GDM1 (cell line): ENCODE results near the gene EPOP.

Source experiments
- DNase-seq: peaks from one replicate; lab custom pipeline; 2025; lab: John Stamatoyannopoulos, UW

EPOP gene

DNA sequence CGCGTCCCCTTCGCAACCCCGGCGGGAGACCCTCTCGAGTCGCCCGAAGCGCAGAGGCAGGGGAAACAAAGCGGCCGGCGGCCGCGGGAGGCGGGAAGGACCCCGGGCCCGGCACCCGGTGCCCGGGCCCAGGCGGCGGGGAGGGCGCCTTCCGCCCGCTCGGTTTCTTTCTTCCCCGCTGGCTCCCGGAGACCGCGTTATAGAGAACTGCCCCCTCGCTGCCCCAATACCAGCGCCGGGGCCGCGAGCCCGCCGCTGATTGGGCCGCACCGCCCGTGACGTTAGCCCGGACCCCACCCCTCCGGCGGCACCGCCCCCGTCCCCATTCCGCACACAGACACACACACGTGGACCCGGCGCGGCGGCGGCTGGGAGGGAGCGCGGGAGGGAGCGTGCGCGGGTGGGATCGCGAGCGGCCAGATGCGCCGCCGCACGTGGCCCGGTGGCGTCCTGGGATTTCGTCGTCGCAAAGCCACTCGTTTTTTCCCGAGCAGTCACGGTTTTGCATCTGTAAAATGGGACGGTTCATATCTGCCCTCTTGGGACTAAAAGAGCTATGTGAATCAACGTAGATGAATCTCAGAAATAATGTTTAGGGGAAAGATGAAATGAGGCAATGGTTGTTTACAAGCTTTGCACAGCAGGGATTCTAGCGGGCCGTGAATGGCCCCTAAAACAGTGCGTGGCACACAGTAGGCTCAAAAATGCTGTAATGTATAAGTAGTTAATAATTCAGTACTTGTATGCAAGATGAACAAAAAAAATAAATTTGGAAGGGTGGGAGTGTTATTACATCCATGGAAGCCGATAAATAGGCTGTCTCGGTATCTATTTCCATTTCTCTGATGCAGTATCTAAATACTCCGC lies at the start of gene EPOP:
TSS of gene EPOP (minus strand) at position 209 of the 867 bp plus-strand sequence. CDS start 462 bp downstream, outside the sequence.
- DNase-seq, result peak; percentile 83

DNA sequence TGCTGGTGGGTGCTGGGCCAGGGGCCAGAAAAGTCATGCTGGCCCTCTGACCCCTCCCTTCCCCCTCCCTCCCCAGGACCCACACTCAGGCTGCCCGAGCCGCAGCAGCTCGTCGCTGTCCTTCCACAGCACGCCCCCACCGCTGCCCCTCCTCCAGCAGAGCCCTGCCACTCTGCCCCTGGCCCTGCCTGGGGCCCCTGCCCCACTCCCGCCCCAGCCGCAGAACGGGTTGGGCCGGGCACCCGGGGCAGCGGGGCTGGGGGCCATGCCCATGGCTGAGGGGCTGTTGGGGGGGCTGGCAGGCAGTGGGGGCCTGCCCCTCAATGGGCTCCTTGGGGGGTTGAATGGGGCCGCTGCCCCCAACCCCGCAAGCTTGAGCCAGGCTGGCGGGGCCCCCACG lies 47.0 kb upstream of the EPOP start:
- DNase-seq, result no peak

DNA sequence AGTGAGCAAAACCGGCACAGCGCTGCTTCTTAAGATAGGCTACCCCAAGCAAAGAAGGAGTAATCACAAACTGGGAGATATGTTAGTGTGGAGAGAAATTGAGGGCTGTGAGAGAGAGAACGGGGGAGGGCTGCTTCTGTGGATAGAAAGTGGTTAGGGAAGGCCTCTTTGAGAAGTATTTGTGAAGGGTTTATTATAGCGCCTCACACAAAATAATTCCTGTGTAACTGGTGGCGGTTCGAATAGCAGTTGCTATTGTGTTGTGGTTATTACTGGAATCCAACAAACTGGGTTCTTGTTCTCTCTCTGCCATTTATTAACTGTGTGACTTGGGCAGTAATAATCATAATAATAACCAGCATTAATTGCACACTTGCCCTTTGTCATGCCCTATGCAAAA lies 46.2 kb upstream of the EPOP start:
- DNase-seq, result no peak

DNA sequence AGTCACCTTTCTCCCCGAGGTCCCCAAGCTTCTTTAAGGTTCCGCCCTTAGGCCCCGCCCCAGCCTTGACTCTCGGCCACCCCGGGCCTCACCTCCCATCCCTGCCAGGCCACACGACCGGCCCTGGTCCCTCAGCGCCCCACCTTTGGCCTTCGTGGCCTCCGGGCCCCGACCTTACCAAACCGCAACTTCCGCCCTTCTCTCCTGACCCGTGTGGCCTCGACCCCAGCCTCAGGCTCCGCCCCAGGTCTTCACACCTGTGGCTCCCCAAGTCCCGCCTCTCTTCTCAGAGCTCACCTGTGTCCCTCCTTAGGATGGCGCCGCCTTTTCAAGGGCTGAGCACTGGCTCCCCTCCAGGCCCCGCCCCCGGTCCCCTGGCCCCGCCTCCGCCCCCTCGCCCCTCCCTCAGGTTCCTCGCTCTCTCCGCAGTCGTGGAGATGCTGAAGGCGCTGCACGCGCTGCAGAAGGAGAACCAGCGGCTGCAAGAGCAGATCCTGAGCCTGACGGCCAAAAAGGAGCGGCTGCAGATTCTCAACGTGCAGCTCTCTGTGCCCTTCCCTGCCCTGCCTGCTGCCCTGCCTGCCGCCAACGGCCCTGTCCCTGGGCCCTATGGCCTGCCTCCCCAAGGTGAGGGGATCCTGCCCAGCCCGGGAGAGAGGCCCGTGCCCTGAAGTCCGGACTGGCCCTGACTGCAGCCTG lies 45.3 kb upstream of the EPOP start:
- DNase-seq, result no peak

DNA sequence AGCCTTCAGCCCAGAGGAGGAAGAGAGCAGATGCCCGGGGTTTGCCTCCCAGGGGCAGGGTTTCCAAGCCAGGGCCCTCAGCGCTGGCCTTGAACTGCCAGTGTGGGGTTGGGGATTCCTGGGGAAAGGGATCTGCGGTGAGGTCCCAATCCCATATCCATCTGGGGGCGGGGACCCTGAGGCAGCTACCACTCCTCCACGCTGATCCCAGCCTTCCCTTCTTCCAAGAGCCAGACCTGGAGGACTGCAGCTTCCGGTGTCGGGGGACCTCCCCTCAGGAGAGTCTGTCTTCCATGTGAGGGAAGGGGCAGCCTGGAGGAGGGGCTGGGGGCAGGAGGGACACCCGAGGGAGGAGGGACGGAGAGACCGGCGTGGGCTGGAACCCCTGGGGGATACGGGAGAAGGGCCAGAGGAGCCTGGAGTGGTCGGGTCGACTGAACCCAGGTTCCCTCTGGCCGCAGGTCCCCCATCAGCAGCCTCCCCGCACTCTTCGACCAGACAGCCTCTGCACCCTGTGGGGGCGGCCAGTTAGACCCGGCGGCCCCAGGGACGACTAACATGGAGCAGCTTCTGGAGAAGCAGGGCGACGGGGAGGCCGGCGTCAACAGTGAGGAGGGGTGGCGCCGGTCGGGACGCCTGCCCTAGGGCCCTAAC lies 44.7 kb upstream of the EPOP start:
- no peak for DNase-seq

DNA sequence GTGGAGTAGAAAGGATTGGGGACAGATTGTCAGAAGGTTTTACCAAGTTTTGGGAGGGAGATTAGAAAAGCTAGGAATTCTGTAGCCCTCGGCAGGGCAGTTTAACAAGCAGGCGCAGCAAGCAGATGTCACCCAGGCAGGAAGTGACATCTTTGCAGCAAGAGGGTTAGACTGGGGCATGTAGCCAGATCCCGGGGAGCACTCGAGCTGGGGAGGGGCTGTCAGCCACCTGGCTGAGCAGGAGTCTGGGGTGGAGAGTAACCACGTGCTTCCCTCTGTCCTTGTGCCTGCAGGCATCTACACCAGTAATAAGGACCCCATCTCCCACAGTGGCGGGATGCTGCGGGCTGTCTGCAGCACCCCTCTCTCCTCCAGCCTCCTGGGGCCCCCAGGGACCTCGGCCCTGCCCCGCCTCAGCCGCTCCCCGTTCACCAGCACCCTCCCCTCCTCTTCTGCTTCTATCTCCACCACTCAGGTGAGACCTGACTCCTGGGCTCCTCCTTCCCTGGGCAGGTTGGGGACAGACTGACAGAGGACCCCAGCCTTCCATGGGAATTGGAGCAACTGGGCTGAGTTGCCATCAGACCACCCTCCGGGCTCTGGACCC lies 42.5 kb upstream of the EPOP start:
- no peak for DNase-seq

DNA sequence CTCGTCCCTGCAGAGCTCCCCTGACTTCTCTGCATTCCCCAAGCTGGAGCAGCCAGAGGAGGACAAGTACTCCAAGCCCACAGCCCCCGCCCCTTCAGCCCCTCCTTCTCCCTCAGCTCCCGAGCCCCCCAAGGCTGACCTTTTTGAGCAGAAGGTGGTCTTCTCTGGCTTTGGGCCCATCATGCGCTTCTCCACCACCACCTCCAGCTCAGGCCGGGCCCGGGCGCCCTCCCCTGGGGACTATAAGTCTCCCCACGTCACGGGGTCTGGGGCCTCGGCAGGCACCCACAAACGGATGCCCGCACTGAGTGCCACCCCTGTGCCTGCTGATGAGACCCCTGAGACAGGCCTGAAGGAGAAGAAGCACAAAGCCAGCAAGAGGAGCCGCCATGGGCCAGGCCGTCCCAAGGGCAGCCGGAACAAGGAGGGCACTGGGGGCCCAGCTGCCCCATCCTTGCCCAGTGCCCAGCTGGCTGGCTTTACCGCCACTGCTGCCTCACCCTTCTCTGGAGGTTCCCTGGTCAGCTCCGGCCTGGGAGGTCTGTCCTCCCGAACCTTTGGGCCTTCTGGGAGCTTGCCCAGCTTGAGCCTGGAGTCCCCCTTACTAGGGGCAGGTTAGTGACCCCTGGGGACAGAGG lies 41.7 kb upstream of the EPOP start:
- DNase-seq, result no peak

DNA sequence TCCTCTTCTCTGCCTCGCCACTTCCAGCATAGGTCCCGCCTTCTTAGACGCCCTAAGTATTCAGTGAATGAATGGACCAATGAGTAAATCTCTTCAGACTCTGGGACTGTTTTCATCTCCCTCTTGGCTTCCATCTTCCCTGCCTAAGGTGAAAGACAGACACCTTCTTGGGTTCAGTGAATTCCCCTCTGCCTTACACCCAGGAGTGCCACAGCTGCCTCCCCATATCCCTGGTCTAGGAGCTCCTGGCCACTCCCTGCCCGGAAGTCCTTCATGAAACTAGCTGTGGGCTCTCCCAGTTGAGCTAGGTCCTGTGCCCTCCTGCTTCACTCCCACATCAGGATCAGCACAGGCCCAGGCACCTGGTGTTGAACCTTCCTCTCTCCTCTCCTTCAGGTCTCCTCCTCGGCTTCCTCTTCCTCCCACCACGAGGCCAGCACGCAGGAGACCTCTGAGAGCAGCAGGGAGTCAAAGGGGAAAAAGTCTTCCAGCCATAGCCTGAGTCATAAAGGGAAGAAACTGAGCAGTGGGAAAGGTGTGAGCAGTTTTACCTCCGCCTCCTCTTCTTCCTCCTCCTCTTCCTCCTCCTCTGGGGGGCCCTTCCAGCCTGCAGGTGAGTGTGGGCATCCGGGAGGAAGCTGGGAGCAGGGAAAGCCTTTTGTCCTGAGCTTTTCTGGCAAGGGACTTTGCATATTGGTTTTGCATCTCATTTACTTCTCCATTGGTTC lies 40.6 kb upstream of the EPOP start:
- DNase-seq, result no peak

DNA sequence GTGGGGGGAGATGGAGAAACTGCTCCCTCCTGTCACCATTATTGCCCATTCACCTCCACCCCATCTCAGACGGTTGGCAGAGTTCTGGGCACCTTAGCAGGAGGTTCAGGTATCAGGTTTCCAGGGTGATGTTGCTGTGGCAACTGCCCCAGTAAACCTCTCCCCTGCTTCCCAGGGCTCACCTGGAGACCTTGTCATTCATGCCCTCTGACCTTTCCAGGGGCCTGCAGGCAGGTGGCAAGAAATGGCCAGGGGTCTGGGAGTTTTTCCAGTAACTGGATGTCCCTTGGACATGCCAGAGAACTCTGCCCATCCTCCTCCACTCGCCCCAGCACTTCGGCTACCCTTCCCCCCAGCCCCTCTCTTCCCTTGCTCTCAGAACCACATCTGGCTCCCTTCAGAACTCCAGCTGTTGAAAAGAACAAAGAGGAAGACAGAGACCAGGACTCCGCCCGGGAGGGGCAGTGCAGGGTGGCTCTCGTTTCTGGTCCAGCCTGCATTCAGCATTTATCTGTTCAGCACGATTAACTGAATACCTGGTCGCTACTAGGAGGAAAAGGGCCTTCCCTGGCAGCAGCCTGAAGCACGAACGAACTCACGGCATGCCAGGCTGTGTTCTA lies 38.8 kb upstream of the EPOP start:
- DNase-seq, result no peak

DNA sequence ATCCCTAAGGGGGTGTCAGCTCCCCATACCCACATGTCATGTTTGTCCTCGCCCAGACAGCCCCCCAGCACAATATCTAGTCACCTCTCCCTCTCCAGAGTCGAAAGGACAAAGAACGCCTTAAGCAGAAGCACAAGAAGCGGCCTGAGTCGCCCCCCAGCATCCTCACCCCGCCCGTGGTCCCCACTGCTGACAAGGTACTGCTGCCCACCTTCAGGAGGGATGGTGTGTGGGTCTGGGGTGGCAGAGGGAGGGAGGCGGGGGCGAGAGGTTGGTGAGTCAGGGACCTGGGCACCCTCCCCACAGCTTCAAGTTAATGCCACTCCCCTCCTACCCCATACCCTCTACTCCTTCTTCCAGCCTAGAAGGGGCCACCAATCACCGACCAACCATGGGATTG lies 37.8 kb upstream of the EPOP start:
- DNase-seq, result no peak

DNA sequence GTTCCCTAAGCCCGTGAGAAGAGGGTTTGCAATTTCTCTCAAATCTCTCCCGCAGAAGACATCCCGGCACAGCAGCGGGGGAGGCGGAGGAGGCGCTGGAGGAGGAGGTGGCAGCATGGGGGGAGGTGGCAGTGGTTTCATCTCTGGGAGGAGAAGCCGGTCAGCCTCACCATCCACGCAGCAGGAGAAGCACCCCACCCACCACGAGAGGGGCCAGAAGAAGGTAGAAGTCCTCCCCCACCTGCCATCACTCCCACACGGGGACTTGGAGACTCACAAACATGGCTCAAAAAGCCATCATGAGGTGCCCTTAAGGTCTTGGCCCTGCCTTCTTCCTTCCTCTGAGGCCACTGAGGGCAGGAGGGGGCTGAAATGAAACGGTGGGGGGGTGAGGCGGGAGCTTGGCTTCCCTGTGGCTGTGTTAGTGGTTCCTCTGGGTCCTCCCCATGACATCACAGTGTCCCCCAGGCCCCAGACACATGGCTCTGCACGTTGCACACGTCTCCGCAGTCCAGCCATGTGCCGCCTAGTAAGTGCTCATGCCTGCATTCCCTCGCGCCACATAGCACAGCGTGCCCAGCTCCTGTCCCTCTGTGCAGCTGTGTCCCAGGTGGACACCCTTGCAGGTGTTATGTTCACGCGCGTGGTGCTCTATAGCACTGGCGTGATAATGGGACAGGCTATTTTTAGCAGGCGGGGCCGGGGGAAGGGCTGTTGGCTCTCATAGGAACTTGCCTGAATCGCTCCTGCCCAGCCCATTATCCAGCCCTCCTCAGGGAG lies 37.2 kb upstream of the EPOP start:
- peak; percentile 62 for DNase-seq

DNA sequence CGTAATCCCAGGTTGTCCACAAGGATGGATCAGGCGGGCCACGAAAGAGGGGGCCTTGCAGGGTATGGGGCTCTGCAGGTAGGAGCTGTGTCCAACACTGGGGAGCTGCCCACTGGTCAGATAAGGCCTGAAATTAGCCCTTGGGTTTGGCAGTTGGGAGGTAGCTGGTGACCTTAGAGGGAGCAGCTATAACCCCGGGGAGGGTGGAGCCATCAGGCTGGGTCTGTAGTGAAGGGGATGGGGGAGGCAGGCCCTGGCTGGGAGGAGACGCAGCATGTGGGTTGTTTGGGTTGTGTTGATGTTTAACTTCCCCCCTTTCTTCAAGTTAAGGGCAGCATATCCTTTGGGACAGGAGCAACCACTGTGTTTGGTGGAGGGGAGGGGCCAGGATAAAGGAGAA lies 36.2 kb upstream of the EPOP start:
- no peak for DNase-seq

DNA sequence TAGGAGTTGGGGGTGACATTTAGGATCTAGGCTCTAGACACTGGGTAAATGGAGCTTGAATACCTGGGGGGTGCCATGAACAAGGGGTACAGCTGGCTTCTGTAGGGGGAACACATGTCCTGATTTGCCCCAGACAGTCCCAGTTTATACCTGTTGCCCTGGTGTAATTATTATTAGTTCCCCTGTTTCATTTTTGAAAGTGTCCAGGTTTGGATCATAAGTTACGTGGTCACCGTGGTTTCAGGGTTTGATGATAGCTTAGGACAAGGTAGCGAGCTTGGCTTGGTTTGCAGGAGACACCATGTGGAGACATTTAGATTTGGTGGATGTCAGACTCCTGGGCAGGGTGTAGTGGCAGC lies 35.8 kb upstream of the EPOP start:
- DNase-seq, result no peak

DNA sequence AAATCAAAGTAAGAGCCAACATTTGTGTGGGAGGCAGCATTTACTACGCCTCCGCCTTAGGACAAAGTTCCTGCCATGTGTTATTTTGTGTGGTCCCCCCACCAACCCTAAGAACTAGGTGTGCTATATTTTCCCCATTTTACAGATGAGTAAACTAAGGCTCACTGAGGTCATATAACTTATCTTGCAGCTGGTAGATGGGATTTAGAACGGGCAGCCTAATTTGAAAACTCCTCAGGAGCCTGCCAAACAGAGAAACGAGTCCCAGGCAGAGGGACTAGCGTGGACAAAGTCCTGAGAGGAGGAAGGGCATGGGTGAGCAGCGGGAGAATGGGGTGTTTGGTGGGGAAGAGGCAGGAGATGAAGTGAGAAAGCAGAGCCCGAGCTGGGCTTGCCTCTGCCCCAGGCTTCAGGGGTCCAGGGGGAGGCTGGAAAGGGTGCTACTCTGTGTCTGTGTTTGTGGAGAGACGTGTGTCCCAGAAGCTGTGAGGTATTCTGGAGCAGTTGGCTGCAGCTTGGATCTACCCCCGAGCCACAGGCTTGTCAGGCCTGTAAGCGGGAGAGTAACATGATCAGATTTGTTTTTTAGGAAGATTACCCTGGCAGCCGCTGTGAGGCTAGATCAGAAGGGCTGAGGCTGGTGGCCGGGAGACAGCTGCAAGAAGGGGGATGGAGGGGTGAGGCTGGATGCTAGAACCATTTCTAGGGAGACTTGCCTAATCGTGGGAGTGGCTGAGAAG lies 35.3 kb upstream of the EPOP start:
- no peak for DNase-seq

DNA sequence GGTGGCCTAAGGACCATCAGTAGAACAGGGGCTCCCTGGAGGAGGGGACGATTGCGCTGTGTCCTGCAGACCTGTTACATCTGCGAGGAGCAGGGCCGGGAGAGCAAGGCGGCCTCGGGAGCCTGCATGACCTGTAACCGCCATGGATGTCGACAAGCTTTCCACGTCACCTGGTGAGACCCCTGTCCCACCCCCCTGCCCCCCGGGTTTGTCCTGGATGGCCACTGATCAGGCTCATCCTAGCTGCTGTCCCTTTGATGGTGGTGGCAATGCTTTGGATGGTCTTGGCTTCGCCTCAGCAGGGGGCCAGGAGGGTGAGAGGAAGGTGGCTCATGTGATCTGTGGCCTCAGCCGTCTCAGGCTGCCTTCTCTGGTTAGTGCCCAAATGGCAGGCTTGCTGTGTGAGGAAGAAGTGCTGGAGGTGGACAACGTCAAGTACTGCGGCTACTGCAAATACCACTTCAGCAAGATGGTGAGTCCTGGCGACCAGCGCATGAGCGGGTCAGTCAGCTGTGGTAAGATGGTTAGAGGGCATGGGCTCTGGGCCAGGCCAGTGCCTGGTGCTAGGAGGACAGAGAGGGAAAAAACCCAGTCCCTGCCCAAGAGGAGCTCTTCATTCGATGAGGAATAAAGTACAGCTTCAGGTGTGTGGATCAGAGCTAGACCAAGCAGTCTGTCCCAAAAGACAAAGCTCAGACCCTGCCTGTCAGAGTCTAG lies 34.5 kb upstream of the EPOP start:
- DNase-seq, result no peak

DNA sequence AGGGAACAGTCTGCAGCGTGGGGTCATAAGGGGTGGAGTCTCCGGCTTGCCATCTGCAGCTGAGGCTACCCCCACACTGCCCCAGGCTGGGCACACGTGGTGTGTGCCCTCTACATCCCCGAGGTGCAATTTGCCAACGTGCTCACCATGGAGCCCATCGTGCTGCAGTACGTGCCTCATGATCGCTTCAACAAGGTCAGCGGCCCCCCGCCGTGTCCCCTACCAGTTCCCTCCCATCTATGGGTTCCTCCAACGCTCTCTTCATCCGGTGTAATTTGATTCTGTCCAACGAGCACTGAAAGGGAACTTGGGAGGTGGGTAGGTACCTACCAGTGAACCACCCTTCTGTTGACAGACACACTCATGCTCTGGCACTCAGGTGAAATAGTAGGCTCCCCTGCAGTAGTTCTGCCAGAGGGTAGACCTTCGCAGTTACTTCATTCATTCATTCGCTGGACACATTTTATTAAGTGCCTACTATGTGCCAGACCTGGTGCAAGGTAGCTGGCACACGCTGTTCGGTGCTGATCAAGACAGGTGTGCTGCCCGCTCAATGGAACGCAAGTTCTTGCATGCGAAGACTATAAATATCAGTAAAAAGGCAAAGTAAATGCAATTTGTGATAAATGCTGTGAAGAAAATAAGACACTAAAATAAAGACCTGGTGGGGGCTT lies 33.1 kb upstream of the EPOP start:
- no peak for DNase-seq

DNA sequence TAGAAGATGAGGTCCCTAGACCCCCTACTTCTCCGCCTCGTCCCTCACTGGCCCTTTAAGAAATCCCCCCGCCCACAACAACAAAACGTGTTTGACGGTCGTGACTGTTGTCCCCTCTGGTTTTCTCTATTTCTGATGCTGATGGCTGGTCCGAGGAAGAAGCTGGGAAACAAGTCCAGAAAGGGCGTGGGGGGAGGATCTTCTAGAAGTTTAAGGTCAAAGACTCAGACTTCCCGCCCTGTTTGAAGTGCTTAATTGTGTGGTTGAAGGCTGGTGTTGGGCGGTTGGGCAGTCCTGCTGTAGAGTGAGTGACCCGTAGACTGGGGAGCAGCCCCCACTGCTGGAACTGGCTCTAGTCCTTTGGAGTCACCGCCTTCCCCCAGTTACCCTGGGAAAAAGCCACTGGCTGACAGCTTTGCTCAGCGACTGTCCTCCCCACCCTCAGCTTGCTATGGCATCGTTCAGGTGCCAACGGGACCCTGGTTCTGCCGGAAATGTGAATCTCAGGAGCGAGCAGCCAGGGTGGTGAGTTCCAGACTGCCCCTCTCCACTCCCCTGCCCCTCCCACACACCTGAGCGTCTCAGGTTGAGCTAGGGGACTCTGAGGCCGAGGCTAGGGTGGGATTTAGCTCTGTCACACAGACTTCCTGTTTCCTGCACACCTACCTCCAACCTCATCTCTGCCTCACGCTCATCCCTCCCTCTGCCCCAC lies 31.9 kb upstream of the EPOP start:
- no peak for DNase-seq
